Nucleus accumbens (tissue), 56 donors: ENCODE results near the gene SLC26A2.

Experiments used
- DNase-seq, 56 donors: peaks; one replicate each; lab custom pipeline; 2025; lab: John Stamatoyannopoulos, UW

The SLC26A2 gene

GRCh38 chr5:150000256-150000989 is 39.9 kb downstream of the SLC26A2 start, which contains the start of the genes HMGXB3 and TIGD6:
Gene HMGXB3 (plus strand): TSS chr5:150000739. CDS start chr5:150004853, 4,114 bp downstream.
Gene TIGD6 (minus strand): TSS chr5:150000654. CDS start chr5:149996348, 4,306 bp downstream.
- DNase-seq = peak; percentile 43 to 94 (median 87)

DNA sequence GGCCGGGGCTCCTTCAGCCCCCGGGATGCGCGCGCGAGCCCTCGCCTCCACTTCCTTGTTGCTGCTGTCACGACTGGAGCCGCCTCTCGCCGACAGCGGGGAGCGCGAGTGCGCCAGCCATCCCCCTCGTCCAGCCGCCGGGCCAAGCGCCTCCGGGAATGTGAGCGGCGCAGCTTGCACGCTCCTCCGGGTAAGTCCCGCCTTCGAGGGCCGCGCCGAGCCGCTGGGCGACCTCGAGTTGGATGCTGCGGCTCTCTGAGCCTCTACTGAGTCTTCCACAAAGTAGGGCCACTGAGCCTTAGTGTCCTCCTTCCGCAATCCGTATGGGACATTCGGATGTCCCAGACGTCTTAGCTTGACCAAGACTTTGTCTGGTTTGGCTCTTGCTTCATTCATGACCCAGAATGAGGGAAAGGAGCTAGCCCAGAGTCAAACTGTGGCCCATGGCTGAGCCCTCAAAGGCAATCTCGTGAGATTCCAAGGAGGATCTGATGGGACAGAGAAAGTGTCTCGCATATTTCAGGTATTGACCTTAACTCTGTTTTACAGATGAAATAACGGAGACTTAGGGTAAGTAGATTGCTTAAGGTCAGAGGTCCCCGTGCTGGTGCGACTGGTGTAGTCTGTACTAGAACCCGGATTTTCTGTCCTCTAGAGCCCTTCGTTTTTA is 40.6 kb downstream of the SLC26A2 start:
- DNase-seq = peak in 4 of 56 donors; percentile 38 to 62 (median 45)

DNA sequence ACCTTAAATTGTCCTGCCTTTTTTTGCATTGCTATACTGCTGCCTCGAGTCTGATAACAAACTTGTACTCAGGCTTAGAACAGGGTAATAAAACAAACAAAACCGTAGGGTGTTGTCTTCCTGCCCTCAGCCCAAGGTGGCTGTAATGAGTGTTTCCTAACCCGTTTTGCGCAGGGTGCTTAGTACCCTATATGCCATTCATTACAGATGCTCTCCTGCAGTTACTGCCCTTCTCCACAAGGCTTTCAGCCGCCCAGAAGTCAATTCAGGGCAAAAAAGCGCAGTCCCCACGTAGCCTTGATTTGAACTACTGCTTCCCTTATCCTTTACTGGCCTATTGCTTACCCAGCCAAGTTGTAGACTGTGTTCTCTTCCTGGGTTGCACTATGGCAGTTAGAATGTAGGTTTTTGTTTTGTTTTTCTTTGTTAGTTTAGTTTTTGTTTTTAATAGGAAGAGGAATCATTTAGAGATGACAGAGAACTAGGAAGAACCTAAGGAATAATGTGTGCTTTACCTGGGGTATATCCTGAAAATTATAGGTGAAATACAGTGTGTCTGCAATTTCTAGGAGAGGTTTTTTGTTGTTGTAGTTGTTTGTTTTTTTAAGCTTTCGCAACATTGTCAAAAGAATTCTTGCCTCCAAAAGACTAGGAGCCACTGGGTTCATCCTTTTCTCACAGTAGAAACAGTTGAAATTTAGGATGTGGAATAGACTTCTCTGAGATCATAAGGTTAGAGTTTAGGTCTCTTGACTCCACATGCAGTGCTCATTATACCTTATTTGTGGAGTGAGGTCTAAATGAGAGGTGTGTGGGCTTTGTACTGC is 41.3 kb downstream of the SLC26A2 start:
- DNase-seq = peak in 7 of 56 donors; percentile 5 to 22 (median 13)

GRCh38 chr5:150006318-150006717 is 45.8 kb downstream of the SLC26A2 start:
- no peak for DNase-seq

- DNase-seq = no peak
Observed at GRCh38 chr5:150007050-150007449, 46.5 kb downstream of the SLC26A2 start.

DNA sequence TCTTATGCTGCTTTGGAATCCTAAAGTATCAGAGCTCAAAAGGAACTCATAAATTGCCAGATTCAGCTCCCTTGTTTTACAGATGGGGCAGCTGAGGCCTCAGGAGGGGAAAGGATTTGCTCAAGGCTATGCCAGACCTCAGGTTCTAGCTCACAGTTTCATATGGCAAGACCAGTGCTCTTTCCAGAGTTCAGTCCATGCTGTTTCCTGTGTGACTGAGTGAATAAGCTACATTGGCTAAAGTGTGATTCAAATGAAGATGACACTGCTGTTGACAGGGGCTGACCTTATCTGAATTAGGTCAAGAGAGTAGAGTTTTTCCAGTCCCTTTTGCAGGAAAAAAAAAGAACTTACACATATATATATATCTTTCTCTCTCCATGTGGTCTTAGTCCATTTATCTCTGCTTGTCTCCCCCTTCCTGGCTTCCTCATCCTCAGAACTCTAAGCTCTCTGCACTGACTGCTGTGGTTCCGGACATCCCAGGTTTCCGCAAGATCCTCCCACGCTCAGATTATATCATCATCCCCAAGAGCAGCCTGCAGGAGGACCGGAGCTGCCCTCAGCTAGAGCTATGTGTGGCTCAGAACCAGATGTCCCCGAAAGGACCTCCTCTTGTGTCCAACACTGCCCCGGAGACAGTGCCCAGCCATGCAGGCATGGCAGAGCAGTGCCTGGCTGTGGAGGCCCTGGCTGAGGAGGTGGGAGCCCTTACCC is 49.3 kb downstream of the SLC26A2 start:
- no peak for DNase-seq

- DNase-seq = no peak
Observed at GRCh38 chr5:150013931-150014330, 53.4 kb downstream of the SLC26A2 start.

DNA sequence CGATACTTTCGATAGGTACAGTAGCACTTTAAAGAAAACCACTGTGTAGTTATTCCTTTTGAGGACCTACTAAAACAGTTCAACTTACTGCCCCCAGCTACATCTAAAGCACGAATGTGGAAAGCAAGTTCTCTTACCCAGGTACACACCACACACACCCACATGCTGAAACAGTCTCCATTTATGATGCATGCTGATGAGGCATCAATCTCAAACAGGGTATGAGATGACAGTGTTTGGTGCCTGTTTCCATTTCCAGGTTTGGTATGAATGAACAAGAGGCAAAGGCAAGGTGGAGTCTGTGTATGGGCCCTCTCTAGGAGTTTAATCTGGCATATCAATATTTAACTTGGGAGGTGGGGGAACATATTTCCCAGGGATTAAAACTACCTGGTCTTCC is 53.9 kb downstream of the SLC26A2 start:
- DNase-seq = no peak

- no peak for DNase-seq
Observed at GRCh38 chr5:150015415-150015814, 54.9 kb downstream of the SLC26A2 start.

- no peak for DNase-seq
Observed at GRCh38 chr5:150016537-150016936, 56.0 kb downstream of the SLC26A2 start.

- DNase-seq = no peak
Observed at GRCh38 chr5:150017226-150018005, 56.9 kb downstream of the SLC26A2 start.

- DNase-seq = no peak
Observed at GRCh38 chr5:150020249-150020648, 59.7 kb downstream of the SLC26A2 start.

DNA sequence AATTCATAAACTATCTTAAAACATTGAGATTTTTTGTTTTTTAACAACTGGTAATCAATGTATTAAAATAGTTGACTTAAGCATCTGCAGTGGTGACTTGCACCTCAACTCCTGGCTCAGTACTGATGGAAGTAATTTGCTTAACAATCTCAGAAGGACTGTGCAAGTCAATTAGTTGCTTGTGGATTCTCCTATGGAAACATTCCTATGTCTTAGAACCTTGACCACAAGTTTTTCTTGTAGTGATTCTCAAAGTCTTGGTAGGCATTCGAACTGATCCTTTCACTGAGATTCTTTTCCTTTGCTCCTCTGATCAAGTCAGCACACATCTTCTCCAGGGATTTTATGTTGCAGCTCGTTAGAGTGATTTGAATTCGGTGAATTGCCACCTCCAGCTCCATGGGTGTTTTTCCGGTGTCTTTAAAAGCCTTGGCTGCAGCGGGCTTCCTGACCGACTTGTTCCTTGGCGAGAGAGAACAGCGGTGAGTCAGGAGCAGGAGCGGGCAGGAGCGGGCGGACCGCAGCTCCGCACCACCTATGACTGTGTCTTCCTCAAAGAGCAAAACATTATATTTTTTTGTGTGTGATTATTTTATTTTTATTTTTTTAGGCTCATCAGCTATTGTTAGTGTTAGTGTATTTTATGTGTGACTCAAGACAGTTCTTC is 61.1 kb downstream of the SLC26A2 start:
- DNase-seq = peak in 5 of 56 donors; percentile 10 to 35 (median 12)

GRCh38 chr5:150022158-150022531 is 61.6 kb downstream of the SLC26A2 start:
- DNase-seq = peak in 2 of 56 donors; percentile 10 to 23

DNA sequence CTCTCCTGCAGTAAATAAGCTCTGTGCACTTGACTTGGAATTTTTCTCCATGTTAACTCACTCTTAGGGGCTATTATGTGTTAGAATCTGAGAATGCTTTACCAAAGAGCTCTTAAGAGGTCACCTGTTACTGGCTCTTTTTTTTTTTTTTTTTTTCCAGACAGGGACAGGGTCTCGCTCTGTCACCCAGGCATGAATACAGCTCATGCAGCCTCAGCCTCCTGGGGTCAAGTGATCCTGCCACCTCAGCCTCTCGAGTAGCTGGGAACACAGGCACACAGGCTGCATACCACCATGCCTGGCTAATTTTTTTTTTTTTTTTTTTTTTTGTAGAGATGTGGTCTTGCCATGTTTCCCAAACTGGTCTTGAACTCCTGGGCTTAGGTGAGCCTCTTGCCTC is 62.1 kb downstream of the SLC26A2 start:
- DNase-seq = no peak

- DNase-seq = no peak
Observed at GRCh38 chr5:150023136-150023535, 62.6 kb downstream of the SLC26A2 start.

DNA sequence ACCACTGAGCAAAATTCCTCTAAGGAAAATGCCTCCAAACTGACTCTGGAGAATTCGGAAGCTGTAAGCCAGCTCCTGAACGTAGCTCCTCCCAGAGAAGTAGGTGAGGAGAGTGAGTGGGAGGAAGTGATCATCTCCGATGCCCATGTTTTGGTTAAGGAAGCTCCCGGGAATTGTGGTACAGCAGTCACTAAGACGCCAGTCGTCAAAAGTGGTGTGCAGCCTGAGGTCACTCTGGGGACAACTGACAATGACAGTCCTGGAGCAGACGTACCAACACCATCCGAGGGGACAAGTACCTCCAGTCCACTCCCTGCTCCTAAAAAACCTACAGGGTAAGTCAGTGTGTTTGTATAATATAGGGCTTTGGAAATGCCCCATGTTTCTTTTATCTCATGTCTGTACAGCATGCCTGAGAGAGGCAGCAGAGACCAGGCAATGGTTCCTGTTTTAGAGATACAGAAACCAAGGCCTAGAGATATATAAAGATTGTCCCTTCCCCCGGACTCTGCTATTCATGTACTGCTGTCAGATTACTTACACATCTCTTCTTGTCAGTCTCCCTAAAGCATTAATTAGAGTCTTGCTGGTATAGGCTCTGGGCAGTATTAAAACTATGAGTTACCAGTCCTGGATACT is 63.9 kb downstream of the SLC26A2 start:
- DNase-seq = peak in 4 of 56 donors; percentile 4 to 45 (median 16)

DNA sequence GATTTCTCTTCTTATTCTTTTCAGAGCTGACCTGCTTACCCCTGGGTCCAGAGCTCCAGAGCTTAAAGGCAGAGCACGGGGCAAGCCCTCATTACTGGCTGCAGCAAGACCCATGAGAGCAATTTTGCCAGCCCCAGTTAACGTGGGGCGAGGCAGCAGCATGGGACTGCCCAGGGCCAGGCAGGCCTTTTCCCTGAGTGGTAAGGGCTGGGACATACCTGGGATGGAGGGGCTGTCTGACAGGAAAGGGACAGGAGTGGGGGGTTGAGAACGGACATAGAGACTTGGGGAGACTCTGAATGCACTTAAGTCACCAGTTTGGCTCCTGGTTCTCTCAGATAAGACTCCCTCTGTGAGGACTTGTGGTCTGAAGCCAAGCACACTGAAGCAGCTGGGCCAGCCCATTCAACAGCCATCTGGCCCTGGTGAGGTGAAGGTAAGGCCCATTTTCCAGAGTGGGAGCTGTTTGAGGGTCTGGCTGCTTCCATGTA is 66.2 kb downstream of the SLC26A2 start:
- no peak for DNase-seq
